ENCODE data around the gene PCDH15. TPM values are rescaled to one million over a fixed set of nuclear protein-coding genes. Genes with fewer than 3 reads are reported as not detected.

PCDH15 gene
- polyA plus RNA-seq, 1 experiment: not detected

DNA sequence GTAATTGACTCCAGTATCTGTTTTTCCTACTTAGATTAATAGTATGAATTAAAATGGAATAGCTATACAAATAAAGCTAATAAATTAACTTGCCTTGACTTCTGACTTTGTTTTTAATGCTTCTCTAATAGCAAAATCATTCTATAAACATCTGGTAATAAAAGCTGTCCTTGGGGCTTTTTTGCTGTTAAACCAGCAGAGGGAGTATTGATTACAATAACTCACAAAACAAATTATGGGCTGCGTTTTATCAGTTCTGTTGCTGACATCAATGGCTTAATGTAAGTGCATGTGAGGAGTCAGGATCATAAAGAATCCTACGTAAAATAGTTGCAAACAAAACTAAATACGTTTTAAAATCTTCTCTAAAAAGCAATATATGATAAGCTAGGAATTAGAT, 667.8 kb downstream of the PCDH15 start:
- CTCF ChIA-PET: no interaction called here
- TF ChIP-seq, protein P1, sequence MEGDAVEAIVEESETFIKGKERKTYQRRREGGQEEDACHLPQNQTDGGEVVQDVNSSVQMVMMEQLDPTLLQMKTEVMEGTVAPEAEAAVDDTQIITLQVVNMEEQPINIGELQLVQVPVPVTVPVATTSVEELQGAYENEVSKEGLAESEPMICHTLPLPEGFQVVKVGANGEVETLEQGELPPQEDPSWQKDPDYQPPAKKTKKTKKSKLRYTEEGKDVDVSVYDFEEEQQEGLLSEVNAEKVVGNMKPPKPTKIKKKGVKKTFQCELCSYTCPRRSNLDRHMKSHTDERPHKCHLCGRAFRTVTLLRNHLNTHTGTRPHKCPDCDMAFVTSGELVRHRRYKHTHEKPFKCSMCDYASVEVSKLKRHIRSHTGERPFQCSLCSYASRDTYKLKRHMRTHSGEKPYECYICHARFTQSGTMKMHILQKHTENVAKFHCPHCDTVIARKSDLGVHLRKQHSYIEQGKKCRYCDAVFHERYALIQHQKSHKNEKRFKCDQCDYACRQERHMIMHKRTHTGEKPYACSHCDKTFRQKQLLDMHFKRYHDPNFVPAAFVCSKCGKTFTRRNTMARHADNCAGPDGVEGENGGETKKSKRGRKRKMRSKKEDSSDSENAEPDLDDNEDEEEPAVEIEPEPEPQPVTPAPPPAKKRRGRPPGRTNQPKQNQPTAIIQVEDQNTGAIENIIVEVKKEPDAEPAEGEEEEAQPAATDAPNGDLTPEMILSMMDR (IDR thresholded peaks at IDR 0.05; ENCODE audit: low read depth, low read length): no peak
- Histone ChIP-seq H3K4me3 (ENCODE audit: low read depth, low read length) (no peak overlapping the region), H3K27me3 (ENCODE audit: control insufficient read depth, insufficient read depth, low read length) (no peaks in the 10 kb centered on the region), H3K9me3 (ENCODE audit: control insufficient read depth, insufficient read depth, low read length) (peaks cover 3% of the 10 kb centered on the region), H3K27ac (ENCODE audit: low read depth, low read length) (no peak overlapping the region)
- POLR2A ChIA-PET: no interaction called here
- DNase-seq (ENCODE audit: low read depth, low spot score): no peak

DNA sequence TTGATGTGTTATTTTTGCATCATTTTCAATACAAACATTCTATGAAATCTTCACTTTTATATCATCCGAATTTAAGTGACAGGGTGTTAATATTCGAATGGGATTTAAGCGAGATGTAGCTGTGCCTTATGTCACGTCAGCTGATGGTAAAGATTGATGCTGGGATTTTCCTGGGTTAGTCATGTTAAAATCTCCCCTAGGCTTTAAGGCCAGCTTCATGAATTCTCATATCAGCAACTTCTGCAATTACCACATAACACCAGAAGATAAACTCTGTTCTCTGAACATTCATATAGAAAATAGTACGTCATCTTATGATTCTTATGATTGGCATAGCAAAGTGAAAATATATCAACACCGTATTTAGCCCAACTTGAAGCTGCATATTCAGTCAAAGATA, 669.2 kb downstream of the PCDH15 start:
- ChIA-PET CTCF (no interaction called here), POLR2A (no interaction called here)
- Histone ChIP-seq H3K9me3 (ENCODE audit: control insufficient read depth, insufficient read depth, low read length) (peaks cover 3% of the 10 kb centered on the region), H3K27ac (ENCODE audit: low read depth, low read length) (no peak overlapping the region), H3K27me3 (ENCODE audit: control insufficient read depth, insufficient read depth, low read length) (no peaks in the 10 kb centered on the region), H3K4me3 (ENCODE audit: low read depth, low read length) (no peak overlapping the region)
- DNase-seq (ENCODE audit: low read depth, low spot score): no peak
- TF ChIP-seq, protein P1 (IDR thresholded peaks at IDR 0.05; ENCODE audit: low read depth, low read length): no peak

DNA sequence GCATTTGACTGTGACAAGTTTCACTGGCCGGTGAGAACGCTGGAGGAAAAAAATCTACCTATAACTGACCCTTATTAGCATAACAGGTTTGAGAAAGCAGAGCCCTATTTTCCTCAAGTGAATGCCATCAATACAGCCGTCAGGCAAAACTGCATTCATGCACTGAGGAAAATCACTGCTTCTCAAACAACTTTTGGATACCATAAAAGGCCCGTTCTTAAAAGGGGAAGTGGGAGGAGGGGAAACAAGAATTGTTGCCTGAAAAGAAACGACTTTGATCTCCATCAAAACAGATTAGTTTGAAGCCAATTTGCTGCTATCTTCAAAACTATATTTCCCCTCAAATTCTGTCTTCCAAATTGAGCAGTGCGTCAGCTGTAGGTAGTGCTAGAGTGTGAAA, 670.6 kb downstream of the PCDH15 start:
- CTCF ChIA-PET: no interaction called here
- H3K27ac ChIP-seq (ENCODE audit: low read depth, low read length): no peak overlapping the region
- TF ChIP-seq, protein P1 (IDR thresholded peaks at IDR 0.05; ENCODE audit: low read depth, low read length): no peak
- no peaks in the 10 kb centered on the region for H3K27me3 ChIP-seq (ENCODE audit: control insufficient read depth, insufficient read depth, low read length)
- peaks cover 3% of the 10 kb centered on the region for H3K9me3 ChIP-seq (ENCODE audit: control insufficient read depth, insufficient read depth, low read length)
- H3K4me3 ChIP-seq (ENCODE audit: low read depth, low read length): no peak overlapping the region
- POLR2A ChIA-PET: no interaction called here
- no peak for DNase-seq (ENCODE audit: low read depth, low spot score)

DNA sequence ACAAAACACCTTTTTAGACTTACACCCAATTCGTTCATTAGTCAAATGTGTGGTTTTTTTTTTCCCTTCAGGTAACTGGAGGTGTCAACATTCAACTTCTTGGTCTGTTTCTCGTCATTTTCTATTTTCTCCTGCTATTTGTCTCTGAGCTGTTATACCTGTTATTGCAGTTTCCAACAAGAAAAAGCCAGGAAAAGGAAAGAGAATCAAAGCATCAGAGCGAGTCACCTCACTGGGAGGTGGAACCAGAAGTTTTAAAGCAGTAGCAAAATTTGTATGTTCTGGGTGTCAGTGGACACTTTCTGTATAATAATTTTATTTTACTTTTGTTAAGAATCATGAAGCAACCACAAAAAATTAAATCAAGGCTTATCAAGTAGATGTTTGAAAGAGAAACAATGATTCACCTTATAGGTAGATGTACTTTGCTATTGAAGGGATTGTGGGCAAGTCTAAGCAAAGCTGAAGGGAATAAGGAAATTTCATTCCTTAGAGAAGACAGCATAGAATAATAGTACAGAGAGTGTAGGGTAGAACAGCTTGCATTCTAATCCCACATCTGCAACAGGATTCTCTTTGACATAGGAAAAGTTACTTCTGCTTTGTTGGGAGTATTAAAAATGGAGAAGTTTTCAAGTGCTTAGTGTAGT, 675.8 kb downstream of the PCDH15 start:
- H3K4me3 ChIP-seq (ENCODE audit: low read depth, low read length): no peak overlapping the region
- no peaks in the 10 kb centered on the region for H3K27me3 ChIP-seq (ENCODE audit: control insufficient read depth, insufficient read depth, low read length)
- peaks cover 2% of the 10 kb centered on the region; the same call in 1 of the 2 replicates for H3K9me3 ChIP-seq (ENCODE audit: control insufficient read depth, insufficient read depth, low read length)
- TF ChIP-seq, protein P1 (IDR thresholded peaks at IDR 0.05; ENCODE audit: low read depth, low read length): no peak
- H3K27ac ChIP-seq (ENCODE audit: low read depth, low read length): no peak overlapping the region
- ChIA-PET POLR2A (no interaction called here), CTCF (no interaction called here)
- no peak for DNase-seq (ENCODE audit: low read depth, low spot score)

DNA sequence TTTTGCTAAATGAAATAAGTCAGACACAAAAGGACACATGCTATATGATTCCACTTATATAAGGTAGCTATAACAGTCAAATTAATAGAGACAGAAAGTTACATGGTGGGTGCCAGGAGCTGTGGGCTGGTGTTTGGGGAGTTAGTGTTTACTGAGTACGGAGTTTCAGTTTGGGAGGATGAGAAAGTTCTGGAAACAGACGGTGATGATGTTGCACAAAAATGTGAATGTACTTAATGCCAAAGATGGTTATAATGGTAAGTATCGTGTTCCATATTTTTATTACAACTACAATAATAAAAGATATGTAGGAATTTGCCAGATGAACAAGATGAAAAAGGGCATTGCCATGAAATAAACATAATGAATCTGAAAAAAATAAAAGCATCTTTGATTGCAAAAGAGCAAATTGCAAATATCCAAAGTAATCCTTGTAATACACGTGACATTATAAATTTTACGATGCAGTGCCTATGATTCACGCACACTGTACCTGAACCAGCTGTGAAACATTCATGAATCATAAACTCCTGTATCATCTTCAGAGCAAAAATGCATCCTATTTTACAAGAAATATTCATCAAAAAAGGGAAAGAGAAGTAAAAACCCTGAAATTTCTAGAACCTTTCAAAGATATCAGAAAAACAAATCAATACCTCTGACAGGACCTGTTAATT, 676.7 kb downstream of the PCDH15 start:
- no peak for DNase-seq (ENCODE audit: low read depth, low spot score)
- ChIA-PET CTCF (no interaction called here), POLR2A (no interaction called here)
- Histone ChIP-seq H3K27ac (ENCODE audit: low read depth, low read length) (no peak overlapping the region), H3K4me3 (ENCODE audit: low read depth, low read length) (no peak overlapping the region), H3K27me3 (ENCODE audit: control insufficient read depth, insufficient read depth, low read length) (no peaks in the 10 kb centered on the region), H3K9me3 (ENCODE audit: control insufficient read depth, insufficient read depth, low read length) (no peaks in the 10 kb centered on the region; the same call in 1 of the 2 replicates)
- TF ChIP-seq, protein P1 (IDR thresholded peaks at IDR 0.05; ENCODE audit: low read depth, low read length): no peak

Measured in AG04450 (cell line).